GM20431 (cell line): Measurements from ENCODE around the gene CNTNAP2.
"Not testable (repeated sequence)": the region's sequence is repeated elsewhere in the genome, so short reads cannot be mapped to it uniquely, and the experiment has no call there.

Source experiments
- in situ Hi-C: fragments of 300-500 bp; cut with MseI, MboI; formaldehyde crosslinking; loops from one replicate; pipeline ENCODE4 v1.15.0; 2020; ENCODE audit warnings: low sequenced_read_pairs; ENCODE audit not compliant: unreplicated experiment

Gene CNTNAP2

GRCh38 chr7:148050492-148051158 lies 1934.0 kb downstream of the CNTNAP2 start:
- in situ Hi-C loops = no loop called here

GRCh38 chr7:148056406-148056805 lies 1939.8 kb downstream of the CNTNAP2 start:
- in situ Hi-C loops = no loop called here

- in situ Hi-C loops = no loop called here
Measured at GRCh38 chr7:148058092-148058491, 1941.5 kb downstream of the CNTNAP2 start.

GRCh38 chr7:148058753-148059152 lies 1942.2 kb downstream of the CNTNAP2 start:
- in situ Hi-C loops = no loop called here

GRCh38 chr7:148060724-148061123 lies 1944.1 kb downstream of the CNTNAP2 start:
- in situ Hi-C loops = no loop called here

GRCh38 chr7:148078111-148078510 lies 1961.5 kb downstream of the CNTNAP2 start:
- in situ Hi-C loops = not testable (repeated sequence)

GRCh38 chr7:148079206-148080080 lies 1962.8 kb downstream of the CNTNAP2 start:
- in situ Hi-C loops = no loop called here

- in situ Hi-C loops = no loop called here
Measured at GRCh38 chr7:148083448-148083847, 1966.8 kb downstream of the CNTNAP2 start.

GRCh38 chr7:148084138-148084537 lies 1967.5 kb downstream of the CNTNAP2 start:
- in situ Hi-C loops = no loop called here

GRCh38 chr7:148091882-148092281 lies 1975.3 kb downstream of the CNTNAP2 start:
- in situ Hi-C loops = no loop called here

GRCh38 chr7:148093375-148094166 lies 1977.0 kb downstream of the CNTNAP2 start:
- in situ Hi-C loops = no loop called here

GRCh38 chr7:148095066-148095465 lies 1978.5 kb downstream of the CNTNAP2 start:
- in situ Hi-C loops = no loop called here

- in situ Hi-C loops = no loop called here
Measured at GRCh38 chr7:148104136-148104716, 1987.6 kb downstream of the CNTNAP2 start.

GRCh38 chr7:148104924-148105323 lies 1988.3 kb downstream of the CNTNAP2 start:
- in situ Hi-C loops = no loop called here

GRCh38 chr7:148105853-148106252 lies 1989.3 kb downstream of the CNTNAP2 start:
- in situ Hi-C loops = no loop called here

GRCh38 chr7:148107443-148108127 lies 1991.0 kb downstream of the CNTNAP2 start:
- in situ Hi-C loops = no loop called here

- in situ Hi-C loops = no loop called here
Measured at GRCh38 chr7:148108381-148108780, 1991.8 kb downstream of the CNTNAP2 start.

GRCh38 chr7:148110097-148110868 lies 1993.7 kb downstream of the CNTNAP2 start:
- in situ Hi-C loops = no loop called here

GRCh38 chr7:148114804-148115203 lies 1998.2 kb downstream of the CNTNAP2 start:
- in situ Hi-C loops = no loop called here
